ENCODE data around the gene ZAP70. TPM values are rescaled to one million over a fixed set of nuclear protein-coding genes. Genes with fewer than 3 reads are reported as not detected.

ZAP70 gene
- total and polyA plus RNA-seq, 2 donors (not counting 3 experiments of a cell fraction or from before 2014, with no cell fraction given) = 0.14 TPM; not detected in 1

DNA sequence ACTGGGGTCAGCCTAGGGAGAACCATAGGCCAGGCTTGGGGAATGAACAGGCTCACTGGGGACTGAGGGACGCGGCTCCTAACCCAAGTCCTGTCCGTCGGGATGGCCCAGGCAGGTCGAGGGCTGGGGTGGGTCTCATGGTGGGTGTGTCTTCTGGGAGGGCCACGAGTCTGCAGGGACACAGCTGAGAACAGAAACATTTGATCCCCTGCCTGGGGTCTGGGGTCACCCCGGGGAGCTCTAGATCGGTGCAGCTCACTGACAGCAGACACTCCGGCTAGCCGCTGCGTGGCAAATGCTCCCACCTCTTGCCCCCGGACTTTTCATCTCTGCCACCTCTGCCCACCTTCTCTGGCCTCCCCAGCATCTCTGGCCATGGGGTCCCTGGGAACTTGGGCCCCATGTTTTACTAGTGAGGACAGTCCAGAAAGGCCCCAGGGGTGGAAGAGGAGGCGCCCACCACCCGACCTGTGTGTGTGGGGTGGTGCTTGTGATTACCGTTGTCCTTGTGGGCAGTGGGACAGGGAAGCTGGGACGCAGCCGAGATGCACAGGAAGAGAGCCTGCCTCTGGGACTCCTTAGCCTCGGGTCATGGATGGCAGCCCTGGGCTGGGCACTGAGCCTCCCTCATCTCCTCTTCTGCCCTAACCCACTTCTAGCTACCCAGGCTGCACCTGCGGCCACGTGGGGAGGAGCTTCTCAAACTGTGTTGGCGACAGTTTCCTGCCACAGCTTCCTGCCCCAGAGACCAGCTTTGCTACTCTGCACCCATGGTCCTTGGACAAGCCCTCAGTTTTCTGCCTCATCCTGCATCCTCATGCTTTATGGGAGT, 4.9 kb downstream of the ZAP70 start:
- CTCF ChIA-PET = interaction anchor here (1.1 to 1.4 kb wide), 4 partner anchors 9 to 23 kb away, joined by 3 to 4 read pairs (median 4); no protein-coding TSS in a partner anchor
- TF ChIP-seq FOS (IDR thresholded peaks at IDR 0.05; ENCODE audit: borderline replicate concordance, insufficient read depth, low read length) (no peak), JUN (IDR thresholded peaks at IDR 0.05; ENCODE audit: borderline replicate concordance, insufficient read depth, insufficient read length, low read depth) (no peak), MAX (IDR thresholded peaks at IDR 0.05; ENCODE audit: insufficient read depth, insufficient read length) (no peak), GATA2 (IDR thresholded peaks at IDR 0.05; ENCODE audit: insufficient read depth, insufficient read length, low read depth, low read length) (no peak), MYC (IDR thresholded peaks at IDR 0.05; ENCODE audit: low read depth, low read length) (no peak), EZH2 (IDR thresholded peaks at IDR 0.05; ENCODE audit: borderline replicate concordance, low read depth, low read length, severe bottlenecking) (no peak), POLR2A (IDR thresholded peaks at IDR 0.05; ENCODE audit: low read depth, low read length) (no peak)
- TF ChIP-seq, protein P1, sequence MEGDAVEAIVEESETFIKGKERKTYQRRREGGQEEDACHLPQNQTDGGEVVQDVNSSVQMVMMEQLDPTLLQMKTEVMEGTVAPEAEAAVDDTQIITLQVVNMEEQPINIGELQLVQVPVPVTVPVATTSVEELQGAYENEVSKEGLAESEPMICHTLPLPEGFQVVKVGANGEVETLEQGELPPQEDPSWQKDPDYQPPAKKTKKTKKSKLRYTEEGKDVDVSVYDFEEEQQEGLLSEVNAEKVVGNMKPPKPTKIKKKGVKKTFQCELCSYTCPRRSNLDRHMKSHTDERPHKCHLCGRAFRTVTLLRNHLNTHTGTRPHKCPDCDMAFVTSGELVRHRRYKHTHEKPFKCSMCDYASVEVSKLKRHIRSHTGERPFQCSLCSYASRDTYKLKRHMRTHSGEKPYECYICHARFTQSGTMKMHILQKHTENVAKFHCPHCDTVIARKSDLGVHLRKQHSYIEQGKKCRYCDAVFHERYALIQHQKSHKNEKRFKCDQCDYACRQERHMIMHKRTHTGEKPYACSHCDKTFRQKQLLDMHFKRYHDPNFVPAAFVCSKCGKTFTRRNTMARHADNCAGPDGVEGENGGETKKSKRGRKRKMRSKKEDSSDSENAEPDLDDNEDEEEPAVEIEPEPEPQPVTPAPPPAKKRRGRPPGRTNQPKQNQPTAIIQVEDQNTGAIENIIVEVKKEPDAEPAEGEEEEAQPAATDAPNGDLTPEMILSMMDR (IDR thresholded peaks at IDR 0.05; ENCODE audit: extremely low read depth in 1 of 2, insufficient read depth in 1 of 2, low read depth in 1 of 2, low read length in 2 of 2) = no peak
- dilution Hi-C loops (cut with MboI; ENCODE audit: extremely low pct_ligation_motif_present, low sequenced_read_pairs) = no loop called here

More for the DNA sequence above, 4.9 kb downstream of the ZAP70 start:
- Histone ChIP-seq H3K27me3 (ENCODE audit: control insufficient read depth in 2 of 2, insufficient read depth in 2 of 2, low read length in 2 of 2) (no peaks in the 10 kb centered on the region), H3K9me3 (replicated peaks; ENCODE audit: control insufficient read depth, insufficient read depth, low read length) (no peaks in the 10 kb centered on the region), H3K9ac (replicated peaks; ENCODE audit: extremely low read depth, insufficient read depth, low read length) (no peak overlapping the region), H3K36me3 (ENCODE audit: control insufficient read depth in 2 of 2, extremely low read depth in 1 of 2, insufficient read depth in 2 of 2, low read length in 2 of 2) (no peaks in the 10 kb centered on the region), H3K27ac (ENCODE audit: insufficient read depth, low read depth, low read length) (no peak overlapping the region), H4K20me1 (replicated peaks; ENCODE audit: control insufficient read depth, extremely low read depth, insufficient read depth, low read length) (no peaks in the 10 kb centered on the region), H3K9me1 (replicated peaks; ENCODE audit: control insufficient read depth, extremely low read depth, insufficient read depth, low read length) (no peaks in the 10 kb centered on the region), H3K4me2 (ENCODE audit: insufficient read depth, low read length) (no peak overlapping the region), H2AFZ (ENCODE audit: low read depth, low read length) (no peak overlapping the region), H3K4me1 (ENCODE audit: control insufficient read depth, extremely low read depth, insufficient read depth, low read length) (no peaks in the 10 kb centered on the region), H3K79me2 (ENCODE audit: control insufficient read depth, insufficient read depth, low read length) (no peaks in the 10 kb centered on the region), H3K4me3 (replicated peaks in 1 of 3; ENCODE audit: insufficient read depth in 1 of 3, low read depth in 1 of 3, low read length in 3 of 3) (no peak overlapping the region)
- intact Hi-C loops (cut with micrococcal nuclease) = no loop called here
- FAIRE-seq (no peak), DNase-seq (ENCODE audit: low read depth, low spot score) (no peak)
- no TSS peak for BruUV-seq (replicated peaks)
- POLR2A ChIA-PET = no interaction called here
